Measurements from ENCODE around the gene NUAK1. TPM values are rescaled to one million over a fixed set of nuclear protein-coding genes. Genes with fewer than 3 reads are reported as not detected.
A peak's percentile ranks its signal among the peaks of the same experiment; 100 is the strongest.
"Not testable (repeated sequence)": the region's sequence is repeated elsewhere in the genome, so short reads cannot be mapped to it uniquely, and the experiment has no call there.

Gene NUAK1
- total RNA-seq, 1 experiment from 2014 or later: 5.4 TPM

DNA sequence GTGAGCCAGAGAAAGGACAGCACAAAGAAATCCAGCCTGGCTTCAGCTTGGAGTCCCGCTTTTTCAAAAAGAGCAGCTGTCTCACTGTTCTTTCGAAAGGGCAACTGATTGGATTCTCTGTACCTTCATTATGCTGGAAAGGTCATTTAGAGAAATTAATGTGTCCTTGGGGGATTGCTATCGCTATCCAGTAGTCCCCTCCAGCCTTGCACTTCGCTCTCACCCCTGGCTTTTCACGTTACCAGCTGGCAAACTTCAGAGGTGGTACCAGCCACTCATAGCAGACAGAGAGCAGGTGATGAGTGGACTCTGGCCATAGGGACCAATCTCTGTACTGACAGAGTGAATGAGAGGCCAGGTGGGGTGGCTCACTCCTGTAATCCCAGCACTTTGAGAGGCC, 11.8 kb upstream of the NUAK1 start:
- in situ Hi-C loops (cut with HindIII; ENCODE audit: low pct_unique_long_range_greater_than_20kb, low sequenced_read_pairs): no loop called here

DNA sequence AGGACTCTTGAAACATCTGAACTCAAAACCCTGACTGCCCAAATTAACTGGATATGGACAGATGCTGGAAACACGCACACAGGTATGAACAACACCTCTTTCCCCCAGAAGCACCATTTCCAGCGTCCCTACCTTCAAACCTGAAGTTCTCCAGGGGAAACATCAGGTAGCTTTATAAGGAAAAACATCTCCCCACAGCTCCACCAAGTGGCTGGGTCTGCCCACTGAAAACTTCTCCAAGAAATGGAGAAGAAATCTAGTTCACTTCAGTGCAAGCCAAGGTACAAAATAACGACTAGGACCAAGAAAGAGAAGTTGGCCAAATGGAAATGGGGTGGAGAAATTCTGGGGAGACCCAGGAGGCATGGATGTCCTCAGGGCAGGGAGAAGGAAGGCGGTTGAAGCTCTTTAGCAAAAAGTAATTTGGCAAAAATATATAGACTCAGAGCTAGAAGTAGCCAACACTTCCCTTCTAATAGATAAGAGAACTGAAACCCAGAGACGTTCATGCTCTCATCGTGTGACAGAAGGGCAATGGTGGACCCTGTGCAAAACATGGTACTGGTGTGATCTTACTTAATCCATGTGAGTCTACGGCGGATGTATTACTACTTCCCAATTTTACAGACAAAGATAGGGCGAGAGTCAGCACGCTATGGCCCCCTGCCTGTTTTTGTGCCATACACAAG, 10.5 kb upstream of the NUAK1 start:
- no peak for DNase-seq (ENCODE audit: low read depth)
- in situ Hi-C loops (cut with HindIII; ENCODE audit: low pct_unique_long_range_greater_than_20kb, low sequenced_read_pairs): no loop called here

More for the DNA sequence above, 11.8 kb upstream of the NUAK1 start:
- DNase-seq (ENCODE audit: low read depth): no peak

DNA sequence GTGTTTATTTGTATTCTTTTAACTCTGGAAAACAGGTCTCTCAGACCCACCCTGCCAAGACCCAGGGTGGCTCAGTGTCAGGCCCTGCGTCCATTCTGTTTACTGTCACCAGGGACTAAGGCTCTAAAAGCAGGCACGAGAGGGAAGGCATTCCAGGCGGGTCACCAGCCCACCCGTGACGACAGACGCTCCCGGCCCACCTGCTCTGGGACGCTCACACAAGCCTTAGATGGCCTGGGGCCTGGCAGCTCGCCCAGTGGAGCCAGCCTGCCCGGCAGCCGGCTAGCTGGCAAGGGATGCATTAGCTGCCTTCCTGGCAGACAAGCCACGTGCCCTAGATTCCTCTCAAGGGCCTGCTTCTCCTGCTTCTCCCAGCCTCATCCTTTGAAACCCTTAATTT, 9.2 kb upstream of the NUAK1 start:
- in situ Hi-C loops (cut with HindIII; ENCODE audit: low pct_unique_long_range_greater_than_20kb, low sequenced_read_pairs): no loop called here
- no peak for DNase-seq (ENCODE audit: low read depth)

DNA sequence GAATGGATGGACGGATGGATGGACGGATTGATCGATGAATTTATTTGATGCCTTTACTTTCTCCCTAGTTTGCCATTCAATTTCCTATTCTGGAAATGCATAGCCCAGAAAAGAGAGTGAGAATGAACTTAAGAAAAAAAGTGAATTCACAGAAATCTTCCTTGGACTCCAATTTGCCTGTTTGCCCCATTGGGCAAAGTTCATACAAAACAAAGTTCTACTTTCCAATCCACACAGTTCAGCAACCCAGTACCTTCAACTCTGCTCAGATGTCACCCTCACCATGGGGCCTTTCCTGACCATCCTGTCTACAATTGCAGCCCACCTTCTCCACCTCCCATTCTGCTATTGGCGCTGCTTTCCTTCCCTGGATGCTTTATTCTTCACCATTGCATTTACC, 8.2 kb upstream of the NUAK1 start:
- in situ Hi-C loops (cut with HindIII; ENCODE audit: low pct_unique_long_range_greater_than_20kb, low sequenced_read_pairs): no loop called here
- no peak for DNase-seq (ENCODE audit: low read depth)

DNA sequence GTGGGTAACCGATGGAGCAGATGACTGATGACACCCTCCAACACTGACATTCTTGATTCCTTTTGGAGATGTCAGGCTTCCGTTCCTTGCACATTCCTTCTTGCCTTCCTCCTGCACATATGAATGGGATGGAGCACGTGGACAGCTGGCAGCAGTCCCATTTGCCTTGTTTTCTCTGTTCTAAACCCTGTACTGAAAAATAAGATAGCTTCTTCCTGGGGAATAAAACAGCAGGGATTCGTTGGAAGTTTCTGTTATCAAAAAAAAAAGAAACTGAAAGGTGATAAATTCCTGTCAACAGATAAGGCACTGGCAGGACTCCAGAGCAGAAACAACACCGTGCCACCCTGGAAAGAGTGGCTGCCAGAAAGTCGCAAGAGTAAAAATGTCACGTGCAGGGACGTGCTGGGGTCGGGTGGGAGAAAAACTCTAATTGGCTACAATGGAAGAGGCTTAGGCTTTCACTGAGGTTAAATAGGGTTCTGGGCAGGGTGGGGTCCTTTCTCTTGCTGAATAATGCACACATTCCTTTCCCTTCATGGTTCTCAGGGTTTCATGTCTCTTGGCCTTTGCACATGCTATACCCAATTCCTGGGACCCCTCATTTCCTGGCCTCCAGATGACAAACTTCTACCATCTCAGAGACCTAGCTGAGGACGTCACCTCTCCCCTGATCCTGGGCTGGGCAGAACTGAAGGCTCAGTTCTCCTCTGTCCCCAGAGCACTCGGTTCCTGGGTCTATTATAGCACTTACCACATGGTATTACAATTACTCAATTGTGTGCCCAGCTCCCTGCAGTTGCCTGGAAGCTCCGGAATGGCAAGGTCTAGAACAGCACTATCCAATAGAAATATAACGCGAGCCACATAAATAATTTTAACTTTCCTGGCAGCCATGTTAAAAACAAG, 7.0 kb upstream of the NUAK1 start:
- in situ Hi-C loops (cut with HindIII; ENCODE audit: low pct_unique_long_range_greater_than_20kb, low sequenced_read_pairs): no loop called here
- DNase-seq (ENCODE audit: low read depth): no peak

DNA sequence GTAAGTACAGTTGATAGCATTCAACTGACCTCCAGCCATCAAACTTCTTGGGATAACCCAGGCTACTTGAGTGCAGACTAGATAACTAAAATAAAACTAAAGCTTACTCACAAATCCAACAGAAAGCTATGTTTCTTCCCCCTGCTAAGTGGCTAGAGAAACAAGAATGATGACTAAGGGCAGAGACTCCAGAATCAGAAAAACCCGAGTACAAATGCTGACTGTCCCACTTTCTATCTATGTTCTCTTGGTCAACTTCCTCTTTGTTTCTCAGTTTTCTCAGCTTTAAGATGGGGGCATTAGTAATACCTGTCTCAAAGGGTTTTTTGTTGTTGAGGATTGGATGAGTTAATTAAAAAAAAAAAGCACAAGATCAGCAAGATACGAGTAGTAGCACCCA, 6.1 kb upstream of the NUAK1 start:
- in situ Hi-C loops (cut with HindIII; ENCODE audit: low pct_unique_long_range_greater_than_20kb, low sequenced_read_pairs): no loop called here

DNA sequence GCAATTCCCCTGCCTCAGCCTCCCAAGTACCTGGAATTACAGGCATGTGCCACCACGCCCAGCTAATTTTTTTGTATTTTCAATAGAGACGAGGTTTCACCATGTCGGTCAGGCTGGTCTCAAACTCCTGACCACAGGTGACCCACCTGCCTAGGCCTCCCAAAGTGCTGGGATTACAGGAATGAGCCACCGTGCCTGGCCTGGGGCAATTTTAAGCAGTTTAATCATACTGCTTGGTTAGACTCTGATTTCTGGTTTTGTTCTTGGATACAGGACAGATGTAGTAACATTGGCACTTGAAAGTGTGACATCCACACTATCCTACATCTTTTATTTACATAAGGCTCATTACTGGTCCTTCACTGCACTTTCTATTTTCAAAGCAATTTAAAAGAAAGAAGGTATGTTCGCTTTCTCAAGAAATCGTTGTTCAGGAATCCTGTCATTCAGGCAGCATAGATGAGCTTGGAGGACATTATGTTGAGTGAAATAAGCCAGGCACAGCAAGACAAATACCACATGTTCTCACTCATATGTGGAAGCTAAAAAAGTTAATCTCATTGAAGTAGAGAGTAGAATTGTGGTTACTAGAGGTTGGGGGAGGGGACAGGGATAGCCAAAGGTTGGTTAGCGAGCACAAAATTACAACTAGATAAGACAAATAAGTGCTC, 4.0 kb upstream of the NUAK1 start:
- no peak for DNase-seq (ENCODE audit: low read depth)
- in situ Hi-C loops (cut with HindIII; ENCODE audit: low pct_unique_long_range_greater_than_20kb, low sequenced_read_pairs): no loop called here

More for the DNA sequence above, 6.1 kb upstream of the NUAK1 start:
- DNase-seq (ENCODE audit: low read depth): no peak

DNA sequence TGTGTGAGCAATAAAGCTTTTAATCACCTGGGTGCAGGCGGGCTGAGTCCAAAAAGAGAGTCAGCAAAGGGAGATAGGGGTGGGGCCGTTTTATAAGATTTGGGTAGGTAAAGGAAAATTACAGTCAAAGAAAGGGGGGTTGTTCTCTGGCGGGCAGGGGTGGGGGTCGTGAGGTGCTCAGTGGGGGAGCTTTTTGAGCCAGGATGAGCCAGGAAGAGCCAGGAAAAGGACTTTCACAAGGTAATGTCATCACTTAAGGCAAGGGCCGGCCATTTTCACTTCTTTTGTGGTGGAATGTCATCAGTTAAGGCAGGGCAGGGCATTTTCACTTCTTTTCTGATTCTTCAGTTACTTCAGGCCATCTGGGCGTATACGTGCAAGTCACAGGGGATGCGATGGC, 3.2 kb upstream of the NUAK1 start:
- DNase-seq (ENCODE audit: low read depth); in situ Hi-C loops (cut with HindIII; ENCODE audit: low pct_unique_long_range_greater_than_20kb, low sequenced_read_pairs): not testable (repeated sequence)

DNA sequence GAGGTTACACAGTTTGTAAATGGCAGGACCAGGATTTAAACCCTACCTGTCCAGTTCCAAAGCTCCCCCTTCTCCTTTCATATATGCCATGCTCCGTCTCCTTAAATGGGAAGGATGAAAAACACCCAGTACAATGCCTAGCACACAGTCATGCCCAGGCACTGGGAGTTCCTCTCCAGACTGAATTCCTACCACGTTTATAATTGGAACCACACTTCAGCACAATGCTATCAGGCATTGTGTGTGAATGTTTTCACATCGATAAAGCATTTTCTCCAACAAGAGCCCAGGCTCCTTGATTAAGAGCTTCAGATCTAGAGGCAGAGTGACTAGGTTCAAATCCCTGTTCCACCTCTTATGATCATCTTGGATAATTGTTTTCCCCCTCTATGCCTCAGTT, 2.7 kb upstream of the NUAK1 start:
- in situ Hi-C loops (cut with HindIII; ENCODE audit: low pct_unique_long_range_greater_than_20kb, low sequenced_read_pairs): no loop called here
- no peak for DNase-seq (ENCODE audit: low read depth)

DNA sequence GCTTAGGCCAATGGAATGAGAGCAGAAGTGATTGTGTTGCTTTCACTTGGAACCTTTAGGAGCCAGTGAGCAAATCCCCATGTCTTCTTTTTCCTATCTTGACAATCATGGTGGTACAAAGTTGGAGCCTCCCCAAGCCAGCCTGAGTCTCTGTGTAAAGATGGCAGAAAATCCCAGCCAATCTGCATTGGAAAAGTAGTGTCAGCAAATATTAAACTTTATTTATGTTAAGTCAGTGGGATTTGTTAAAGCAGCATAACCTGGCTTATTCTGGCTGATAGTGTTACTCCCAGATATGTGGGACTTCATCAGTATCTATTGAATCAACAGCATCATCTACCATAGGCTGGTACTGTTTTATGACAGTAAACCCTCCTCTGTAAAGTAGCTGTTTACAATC, 2.2 kb upstream of the NUAK1 start:
- no peak for DNase-seq (ENCODE audit: low read depth)
- in situ Hi-C loops (cut with HindIII; ENCODE audit: low pct_unique_long_range_greater_than_20kb, low sequenced_read_pairs): no loop called here

DNA sequence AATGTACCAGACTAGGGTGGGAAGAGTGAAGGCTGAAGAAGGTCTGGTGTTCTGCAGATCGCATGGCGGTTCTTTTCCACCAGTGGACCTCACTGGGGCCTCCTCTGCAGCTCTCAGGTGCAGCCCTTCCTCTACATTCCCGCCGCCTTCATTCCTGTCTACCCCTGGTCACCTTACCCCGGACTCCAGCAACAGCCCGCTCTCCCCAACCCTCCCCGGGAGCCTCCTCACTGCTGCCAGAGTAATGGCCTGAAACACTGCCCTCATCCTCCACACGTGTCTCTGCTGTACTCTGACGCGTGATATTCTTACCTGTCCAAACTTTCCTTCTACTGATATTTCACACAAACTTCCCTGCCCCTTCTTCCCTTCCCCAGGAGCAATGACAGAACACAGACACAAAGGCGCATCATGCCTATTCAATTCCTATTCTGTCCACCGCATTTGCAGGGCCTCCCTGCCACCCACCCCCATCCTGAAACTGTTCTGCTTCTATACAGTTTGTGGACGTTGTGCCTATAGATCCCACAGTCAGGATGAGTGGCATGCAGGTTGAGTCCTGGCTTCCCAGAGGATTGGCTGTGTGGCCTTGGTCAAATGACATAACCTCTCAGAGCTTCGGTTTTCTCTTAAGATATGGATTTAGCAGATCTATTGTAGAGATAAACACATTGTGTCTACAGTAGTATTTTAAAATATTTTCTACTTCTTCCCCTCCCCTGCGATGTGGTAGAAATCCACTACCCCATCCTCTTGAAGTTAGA, 1.7 kb upstream of the NUAK1 start:
- no peak for DNase-seq (ENCODE audit: low read depth)
- in situ Hi-C loops (cut with HindIII; ENCODE audit: low pct_unique_long_range_greater_than_20kb, low sequenced_read_pairs): no loop called here

DNA sequence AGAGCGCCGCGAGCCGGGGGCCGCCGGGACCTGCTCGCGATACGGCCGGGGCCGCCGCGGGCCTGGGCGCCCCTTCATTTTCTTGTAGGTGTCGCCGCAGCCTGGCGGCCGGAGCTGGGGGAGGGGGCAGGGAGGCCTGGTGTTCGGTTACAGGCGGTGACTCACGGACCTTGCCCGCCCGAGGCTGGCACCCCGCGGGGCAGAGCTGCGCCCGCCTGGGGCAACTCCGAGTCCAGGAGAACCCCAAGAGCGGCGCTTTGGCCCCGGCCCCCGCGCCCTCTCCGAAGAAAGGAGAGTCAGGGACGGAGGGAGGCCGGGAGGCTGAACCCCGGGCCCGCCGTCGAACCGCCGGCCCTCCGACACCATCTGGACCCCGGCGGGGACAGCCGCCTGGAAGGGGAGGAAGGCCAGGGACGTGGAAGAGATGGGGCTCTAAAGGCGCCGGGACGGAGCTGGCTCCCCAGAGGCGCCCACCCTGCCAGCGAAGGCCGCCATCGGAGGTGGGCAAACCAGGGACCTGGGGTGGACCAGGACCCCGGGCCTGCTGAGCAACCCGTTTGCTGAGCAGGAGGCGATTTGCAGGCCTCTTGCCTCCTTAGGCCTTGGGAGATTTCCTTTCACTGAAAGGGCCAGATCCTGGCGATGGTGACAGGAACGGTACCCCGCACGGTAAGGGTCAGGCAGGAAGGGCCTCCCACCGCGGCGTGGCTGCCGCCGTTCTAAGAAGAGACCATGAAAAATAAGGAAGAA, 843 bp upstream of the NUAK1 start:
- in situ Hi-C loops (cut with HindIII; ENCODE audit: low pct_unique_long_range_greater_than_20kb, low sequenced_read_pairs): no loop called here

DNA sequence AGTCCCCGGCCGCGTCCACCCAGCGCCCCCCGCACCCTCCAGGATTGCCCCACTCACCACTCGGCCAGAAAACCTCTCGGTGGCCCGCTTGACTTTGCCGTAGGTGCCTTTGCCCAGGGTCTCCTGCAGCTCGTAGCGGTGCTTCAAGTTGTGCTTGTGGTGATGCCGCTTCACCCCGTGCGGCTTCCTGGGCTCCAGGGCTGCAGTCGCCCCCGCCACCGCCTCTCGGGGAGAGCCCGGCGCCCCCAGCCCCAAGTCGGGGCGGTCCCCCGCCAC, 459 bp downstream of the NUAK1 start:
- in situ Hi-C loops (cut with HindIII; ENCODE audit: low pct_unique_long_range_greater_than_20kb, low sequenced_read_pairs): no loop called here
- no peak for DNase-seq (ENCODE audit: low read depth)

More for the DNA sequence above, 843 bp upstream of the NUAK1 start:
- DNase-seq (ENCODE audit: low read depth): peak; percentile 79

DNA sequence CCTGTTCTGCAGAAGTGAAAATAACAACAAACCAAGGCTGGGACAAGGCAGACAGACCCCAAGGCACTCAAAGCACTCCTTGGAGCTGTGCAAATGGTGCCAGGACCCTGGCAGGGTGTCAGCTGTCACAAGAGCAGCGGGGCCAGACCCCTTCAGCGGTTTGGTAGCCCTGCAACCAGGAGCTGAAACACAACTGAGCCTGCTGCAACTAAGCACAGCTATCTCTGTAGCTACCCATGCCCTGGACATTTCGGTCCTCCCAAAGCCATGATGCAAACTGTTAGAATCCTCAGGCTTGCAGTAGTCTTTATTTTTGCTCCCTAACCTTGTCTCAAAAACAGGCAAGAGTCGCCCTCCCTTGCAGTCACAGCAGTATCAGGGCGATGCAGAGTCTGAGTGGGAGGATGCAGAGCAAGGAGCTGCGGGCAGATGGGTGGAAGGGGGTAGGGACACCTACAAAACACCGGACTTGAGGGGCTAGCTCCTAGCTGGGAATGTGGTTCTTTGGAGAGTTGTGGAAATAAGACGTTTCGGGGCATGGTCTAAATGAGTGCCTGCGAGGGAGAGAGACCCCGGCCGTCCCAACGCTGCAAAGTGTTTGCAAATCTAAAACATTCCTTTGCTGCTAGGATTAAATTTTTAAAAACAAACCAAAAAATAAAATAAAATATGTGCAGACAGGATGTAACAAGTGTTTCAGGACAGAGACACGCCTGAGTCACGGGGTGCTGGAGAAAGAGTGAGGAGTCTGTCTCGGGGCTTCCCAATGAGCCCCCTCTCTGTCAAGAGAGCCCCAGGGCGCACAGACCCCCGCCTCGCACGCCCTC, 1.0 kb downstream of the NUAK1 start:
- DNase-seq (ENCODE audit: low read depth): no peak
- in situ Hi-C loops (cut with HindIII; ENCODE audit: low pct_unique_long_range_greater_than_20kb, low sequenced_read_pairs): no loop called here

DNA sequence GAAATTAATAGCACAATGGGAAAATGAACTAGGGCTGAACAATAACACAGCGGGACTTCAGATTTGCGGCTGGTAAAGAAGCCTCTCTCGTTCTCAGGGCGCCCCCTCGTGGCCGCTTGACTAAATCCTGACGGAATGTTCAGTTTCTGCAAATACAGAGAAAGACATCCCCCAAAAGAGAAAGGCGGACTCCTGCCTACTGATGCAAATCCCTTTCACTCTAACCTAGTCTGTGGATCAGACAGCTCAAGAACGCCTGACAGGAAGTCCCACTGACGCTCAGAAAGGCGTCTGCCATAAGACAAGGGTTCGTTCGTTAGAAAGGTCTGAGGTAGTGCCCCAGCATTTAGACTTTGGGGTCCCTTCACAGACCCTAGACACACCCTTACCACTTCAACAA, 2.5 kb downstream of the NUAK1 start:
- peak; percentile 82 for DNase-seq (ENCODE audit: low read depth)
- in situ Hi-C loops (cut with HindIII; ENCODE audit: low pct_unique_long_range_greater_than_20kb, low sequenced_read_pairs): no loop called here

DNA sequence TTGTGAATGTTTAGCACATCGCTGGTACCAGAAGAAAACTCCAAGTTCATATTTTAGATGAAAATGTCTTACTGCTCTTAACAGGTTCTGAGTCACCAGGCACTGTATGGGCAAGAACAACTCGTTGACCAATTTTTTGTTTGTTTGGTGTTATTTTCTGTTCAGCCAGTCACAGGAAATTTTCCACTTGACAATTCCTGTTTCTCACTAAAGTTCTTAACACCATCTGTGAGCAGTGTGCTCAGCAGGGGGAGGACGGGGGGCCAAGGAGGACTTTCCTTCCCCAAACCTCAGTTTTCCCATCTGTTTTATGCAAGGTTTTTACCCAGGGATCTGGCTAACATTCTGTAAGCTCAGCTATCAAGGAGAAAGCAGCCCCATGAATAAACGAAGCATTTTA, 3.0 kb downstream of the NUAK1 start:
- in situ Hi-C loops (cut with HindIII; ENCODE audit: low pct_unique_long_range_greater_than_20kb, low sequenced_read_pairs): no loop called here
- no peak for DNase-seq (ENCODE audit: low read depth)

DNA sequence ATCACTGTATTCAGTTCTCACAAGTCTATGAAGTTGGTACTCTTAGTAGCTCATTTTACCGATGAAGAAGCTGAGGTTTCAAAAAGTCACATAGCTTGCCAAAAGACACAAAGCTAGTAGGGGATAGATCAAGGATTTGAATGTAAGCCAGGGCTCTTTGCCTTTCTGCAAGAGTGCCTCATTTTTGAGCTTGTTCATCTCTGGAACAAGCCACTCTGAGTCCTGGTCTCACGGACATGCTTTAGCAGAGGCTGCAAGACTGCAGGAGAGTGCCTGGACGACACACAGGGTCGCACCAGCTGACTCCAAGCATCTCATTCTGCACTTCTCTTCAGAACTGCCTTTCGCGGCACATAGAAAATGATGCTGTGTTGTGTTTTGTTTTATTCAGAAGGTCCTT, 3.7 kb downstream of the NUAK1 start:
- in situ Hi-C loops (cut with HindIII; ENCODE audit: low pct_unique_long_range_greater_than_20kb, low sequenced_read_pairs): no loop called here
- DNase-seq (ENCODE audit: low read depth): no peak

Data from Caki2 (cell line).